HG03571 (cell line): ENCODE results near the gene TGOLN2.
"Not testable (repeated sequence)": the region's sequence is repeated elsewhere in the genome, so short reads cannot be mapped to it uniquely, and the experiment has no call there.

ENCODE experiments used
- ATAC-seq: cut with Tn5 transposase; IDR thresholded peaks from one replicate; pipeline ENCODE4 v1.9.1; 2021; ENCODE audit not compliant: unreplicated experiment

Gene TGOLN2

DNA sequence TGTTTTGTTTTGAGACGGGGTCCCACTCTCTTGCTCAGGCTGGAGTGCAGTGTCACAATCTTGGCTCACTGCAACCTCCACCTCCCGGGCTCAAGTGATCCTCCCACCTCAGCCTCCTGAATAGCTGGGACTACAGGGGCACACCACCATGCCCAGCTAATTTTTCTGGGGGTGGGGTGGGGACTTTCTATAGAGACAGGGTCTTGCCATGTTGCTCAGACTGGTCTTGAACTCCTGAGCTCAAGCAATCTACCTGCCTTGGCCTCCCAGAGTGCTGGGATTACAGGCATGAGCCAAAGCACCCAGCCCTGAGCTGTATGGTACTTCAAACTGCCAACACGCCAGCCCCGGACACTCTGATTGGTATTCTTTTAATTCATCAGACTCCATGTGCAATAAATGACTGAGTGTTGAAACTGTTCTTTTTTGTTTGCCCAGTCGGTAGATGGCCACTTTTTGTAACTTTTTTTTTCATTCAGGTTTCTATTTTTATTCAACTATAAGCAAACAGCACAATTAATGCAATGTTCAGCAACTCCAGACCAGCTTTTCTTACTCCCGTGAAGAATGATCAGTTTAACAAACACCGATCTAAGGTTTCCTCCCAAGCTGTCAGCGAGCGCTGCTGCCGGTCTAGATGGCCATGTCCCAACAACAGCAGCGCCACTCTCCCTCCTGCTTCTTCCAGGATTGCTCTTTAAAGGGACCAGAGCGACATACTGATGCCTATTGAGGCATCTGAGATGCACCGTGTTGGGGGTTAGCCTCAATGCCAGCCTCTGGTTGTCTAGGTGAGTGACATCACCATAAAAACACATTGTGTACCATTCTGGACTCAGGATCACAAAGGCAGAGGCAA is 12.5 kb upstream of the TGOLN2 start:
- no peak for ATAC-seq

GRCh38 chr2:85334928-85335327 is 7.1 kb upstream of the TGOLN2 start:
- no peak for ATAC-seq

GRCh38 chr2:85333877-85334276 is 6.1 kb upstream of the TGOLN2 start:
- ATAC-seq = not testable (repeated sequence)

DNA sequence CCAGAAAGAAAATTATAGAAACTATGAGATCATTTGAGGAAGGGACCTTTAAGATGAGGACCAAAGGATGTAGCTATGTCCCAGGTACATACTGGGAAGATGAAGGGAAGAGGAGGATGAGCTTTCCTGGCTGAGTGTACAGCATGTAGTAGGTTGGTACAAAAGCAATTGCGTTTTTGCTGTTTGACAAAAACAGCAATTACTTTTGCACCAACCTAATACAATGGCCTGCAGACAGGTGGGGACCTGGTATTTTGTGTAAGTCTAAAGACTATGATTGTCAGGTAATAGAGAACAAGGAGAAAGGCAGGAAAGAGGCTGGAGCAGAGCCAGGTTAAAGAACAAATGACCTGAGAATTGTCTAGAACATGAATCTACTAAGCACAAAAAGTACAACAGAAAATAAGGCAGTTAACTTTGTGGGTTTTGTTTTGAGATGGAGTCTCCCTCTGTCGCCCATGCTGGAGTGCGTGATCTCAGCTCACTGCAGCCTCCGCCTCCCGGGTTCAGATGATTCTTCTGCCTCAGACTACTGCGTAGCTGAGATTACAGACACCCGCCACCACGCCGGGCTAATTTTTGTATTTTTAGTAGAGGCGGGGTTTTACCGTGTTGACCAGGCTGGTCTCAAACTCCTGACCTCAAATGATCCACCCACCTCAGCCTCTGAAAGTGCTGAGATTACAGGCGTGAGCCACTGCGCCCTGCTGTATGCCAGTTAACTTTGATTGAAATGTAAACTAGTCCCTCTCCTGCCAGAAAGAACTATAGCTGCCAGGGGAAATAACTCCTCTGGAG is 3.2 kb upstream of the TGOLN2 start:
- ATAC-seq = no peak

GRCh38 chr2:85329701-85330100 is 1.9 kb upstream of the TGOLN2 start:
- ATAC-seq = not testable (repeated sequence)

- ATAC-seq = no peak
These were observed 1.4 kb upstream of the TGOLN2 start for GRCh38 chr2:85329181-85329651.

DNA sequence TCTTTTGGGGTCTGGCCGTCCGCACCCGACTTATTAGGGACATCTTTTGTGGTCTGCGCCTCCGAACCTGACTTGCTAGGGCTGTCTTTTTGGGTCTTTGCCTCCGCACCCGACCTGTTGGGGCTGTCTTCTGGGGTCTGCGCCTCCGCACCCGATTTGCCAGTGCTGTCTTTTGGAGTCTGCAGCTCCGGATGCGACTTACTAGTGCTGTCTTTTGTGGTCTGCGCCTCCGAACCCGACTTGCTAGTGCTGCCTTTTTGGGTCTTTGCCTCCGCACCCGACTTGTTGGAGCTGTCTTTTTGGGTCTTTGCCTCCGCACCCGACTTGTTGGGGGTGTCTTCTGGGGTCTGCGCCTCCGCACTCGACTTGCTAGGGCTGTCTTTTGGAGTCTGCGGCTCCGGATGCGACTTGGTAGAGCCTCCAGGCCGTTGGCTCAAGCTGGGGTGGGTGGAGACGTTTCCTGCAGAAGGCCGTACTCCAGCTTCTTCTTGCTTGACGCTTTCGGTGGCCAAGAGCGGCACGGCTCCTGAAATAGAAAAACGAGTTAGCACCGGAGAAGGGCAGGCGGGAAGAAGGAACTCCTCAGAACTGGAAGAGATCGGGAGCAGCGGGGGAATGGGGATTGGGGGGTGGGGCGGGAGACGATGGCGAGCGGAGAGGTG is 498 bp downstream of the TGOLN2 start:
- no peak for ATAC-seq

DNA sequence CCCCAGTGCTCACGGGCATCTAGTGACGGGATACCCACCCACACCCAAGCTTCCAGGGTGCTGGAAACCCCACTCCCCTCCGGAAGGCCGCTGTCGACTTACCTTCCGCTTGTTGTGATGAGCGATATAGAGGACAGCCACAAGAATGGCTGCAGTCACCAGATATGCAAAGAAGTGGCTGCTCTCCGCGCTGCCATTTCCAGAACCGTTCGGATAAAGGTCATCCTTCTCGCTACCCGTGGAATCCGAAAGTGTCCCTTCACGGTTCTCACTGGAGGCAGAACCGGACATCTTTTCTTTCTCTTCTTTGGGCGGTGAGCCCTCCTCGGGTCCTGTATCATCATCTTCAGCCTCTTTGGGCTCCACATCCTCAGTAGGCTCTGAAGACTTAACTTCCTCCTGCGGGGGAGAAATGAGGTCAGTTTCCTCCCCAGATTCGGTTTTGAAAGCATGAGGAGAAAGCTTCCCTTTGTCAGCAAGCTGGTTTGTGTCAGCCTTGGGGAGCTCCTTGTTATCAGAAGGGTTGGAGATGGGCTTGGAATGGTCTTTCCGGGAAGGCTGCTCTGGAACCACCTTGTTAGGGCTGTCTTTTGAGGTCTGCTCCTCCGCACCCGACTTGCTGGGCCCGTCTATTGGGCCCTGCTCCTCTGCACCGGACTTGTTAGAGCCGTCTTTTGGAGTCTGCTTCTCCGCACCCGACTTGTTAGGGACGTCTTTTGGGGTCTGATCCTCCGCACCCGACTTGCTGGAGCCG is 1.2 kb downstream of the TGOLN2 start:
- peak; percentile 37 for ATAC-seq

DNA sequence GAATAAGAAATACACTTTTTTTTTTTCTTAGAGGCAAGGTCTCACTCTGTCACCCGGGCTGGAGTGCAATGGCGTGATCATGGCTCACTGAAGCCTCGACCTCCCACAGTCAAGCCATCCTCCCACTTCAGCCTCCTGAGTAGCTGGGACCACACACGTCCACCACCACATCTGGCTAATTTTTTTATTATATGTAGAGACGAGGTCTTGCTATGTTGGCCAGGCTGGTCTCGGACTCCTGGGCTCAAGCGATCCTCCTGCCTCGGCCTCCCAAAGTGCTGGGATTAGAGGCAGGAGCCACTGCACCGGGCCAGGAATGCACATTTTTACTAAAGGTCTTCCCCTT is 2.4 kb downstream of the TGOLN2 start:
- no peak for ATAC-seq

GRCh38 chr2:85324639-85325465 is 2.9 kb downstream of the TGOLN2 start:
- no peak for ATAC-seq

GRCh38 chr2:85323988-85324367 is 3.8 kb downstream of the TGOLN2 start:
- ATAC-seq = not testable (repeated sequence)

GRCh38 chr2:85323351-85323987 is 4.3 kb downstream of the TGOLN2 start:
- ATAC-seq = no peak

- no peak for ATAC-seq
These were observed 8.0 kb downstream of the TGOLN2 start for GRCh38 chr2:85319796-85320195.

DNA sequence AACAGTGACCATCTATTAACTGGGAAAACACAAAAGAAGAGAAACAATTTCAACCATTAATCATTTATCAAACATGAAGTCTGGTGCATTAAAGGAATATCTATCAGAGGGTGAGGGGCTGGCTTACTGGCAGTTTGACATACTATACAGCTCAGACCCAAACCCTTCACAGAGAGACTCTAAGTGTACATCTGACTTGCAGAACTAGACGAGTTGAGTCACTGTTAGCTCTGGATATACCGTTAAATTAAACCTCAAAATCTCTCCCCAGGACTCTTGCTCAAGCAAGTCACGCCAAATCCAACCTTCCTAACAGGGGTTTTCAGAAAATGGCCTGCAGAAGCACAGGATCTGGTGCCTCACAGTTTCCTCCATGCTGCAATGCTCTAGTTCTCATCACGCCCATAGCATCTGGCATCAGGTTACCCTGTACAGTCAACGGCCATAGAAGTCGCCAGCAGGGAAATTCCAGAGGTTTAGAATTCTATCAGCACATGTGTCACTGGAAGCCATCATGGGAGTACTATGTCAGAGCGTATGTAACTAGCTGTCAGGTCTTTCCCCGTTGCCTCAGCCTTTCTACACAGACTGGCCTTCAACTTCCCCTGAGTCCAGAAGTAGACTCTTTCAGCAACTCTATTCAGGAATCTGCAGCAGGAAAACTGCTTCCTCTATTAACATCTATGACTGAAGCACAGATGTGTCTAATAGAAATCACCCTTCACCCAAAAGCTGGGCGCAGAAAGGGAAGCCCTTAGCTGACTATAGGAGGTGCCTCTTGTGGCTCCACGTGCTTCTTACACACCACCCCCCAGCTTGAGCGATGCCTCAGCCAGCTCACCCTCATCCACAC is 9.3 kb downstream of the TGOLN2 start:
- no peak for ATAC-seq

DNA sequence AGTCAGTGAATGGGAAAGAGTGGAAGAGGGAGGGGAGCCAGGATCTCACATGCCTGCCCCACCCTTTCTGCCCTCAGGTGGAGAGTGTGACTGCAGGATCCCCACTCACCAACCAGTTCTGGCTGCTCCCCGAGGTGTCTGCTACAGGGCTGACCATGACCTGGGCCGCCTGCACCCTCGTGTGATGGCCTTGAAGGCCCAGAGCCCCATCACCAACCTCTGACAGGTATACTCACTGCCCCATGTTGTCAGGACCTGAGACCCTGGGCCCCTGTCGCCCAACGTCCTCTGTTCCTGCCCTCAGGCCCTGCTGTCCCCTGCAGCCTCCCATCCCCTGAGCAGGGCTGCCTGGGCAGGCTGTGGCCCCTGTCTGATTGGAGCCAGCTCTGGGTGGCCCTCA is 11.9 kb downstream of the TGOLN2 start:
- ATAC-seq = not testable (repeated sequence)

GRCh38 chr2:85314884-85315242 is 12.9 kb downstream of the TGOLN2 start:
- ATAC-seq = no peak

DNA sequence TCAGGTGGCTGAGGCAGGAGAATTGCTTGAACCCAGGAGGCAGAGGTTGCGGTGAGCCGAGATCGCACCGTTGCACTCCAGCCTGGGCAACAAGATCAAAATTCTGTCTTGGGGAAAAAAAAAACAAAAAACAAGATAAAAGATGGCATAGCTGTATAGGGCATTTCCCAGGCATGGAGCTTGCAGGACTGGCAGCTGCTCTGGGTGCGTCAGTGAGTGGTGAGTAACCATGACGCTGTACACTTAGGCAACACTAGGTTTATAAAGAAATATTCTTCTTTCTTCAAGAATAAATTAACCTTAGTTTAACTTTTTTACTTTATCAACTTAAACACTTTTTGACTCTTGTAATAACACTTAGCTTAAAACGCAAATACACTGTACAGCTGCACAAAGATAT is 15.4 kb downstream of the TGOLN2 start:
- ATAC-seq = no peak

GRCh38 chr2:85310330-85310729 is 17.5 kb downstream of the TGOLN2 start:
- no peak for ATAC-seq
